ENCODE results near the gene GLRX5.

The GLRX5 gene

GRCh38 chr14:95547626-95548327 lies 12.9 kb downstream of the GLRX5 start:
- TF ChIP-seq CTCF (IDR thresholded peaks at IDR 0.05; ENCODE audit: borderline replicate concordance, insufficient read depth, low read depth, low read length): no peak

DNA sequence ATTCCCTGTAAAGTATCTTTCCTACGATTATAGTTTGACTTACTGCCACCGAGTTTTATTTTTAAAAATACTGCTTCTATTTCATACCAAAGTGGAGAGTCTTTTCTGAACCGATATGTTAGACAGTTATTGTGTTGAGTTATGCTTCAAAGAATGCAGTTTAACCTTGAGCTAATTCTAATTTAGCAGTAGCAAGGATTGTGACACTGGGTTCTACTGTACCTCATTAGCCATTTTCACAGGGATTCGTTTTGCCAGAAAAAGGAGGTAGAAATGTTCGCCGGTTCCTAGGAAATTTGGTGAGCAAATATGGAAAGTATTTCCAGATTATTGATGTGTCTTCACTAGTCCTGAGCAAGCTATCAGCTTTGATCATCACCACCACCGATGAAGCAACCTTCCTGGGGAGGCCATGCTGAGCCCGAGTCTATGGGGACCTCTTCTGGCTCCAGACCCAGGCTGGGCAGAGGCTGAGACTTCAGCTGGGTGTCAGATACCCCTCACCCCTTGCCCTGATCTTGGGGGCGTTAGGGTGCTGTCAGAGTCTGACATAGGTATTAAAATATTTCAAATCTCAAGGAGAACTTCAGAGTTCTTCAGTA lies 13.6 kb downstream of the GLRX5 start:
- no peak for TF ChIP-seq CTCF (IDR thresholded peaks at IDR 0.05; ENCODE audit: borderline replicate concordance, insufficient read depth, low read depth, low read length)
- no peak overlapping the region for H3K4me3 ChIP-seq (ENCODE audit: low read depth, low read length)

More at GRCh38 chr14:95547626-95548327, 12.9 kb downstream of the GLRX5 start:
- no peak overlapping the region for H3K4me3 ChIP-seq (ENCODE audit: low read depth, low read length)

- H3K4me3 ChIP-seq (ENCODE audit: low read depth, low read length): no peak overlapping the region
- TF ChIP-seq CTCF (IDR thresholded peaks at IDR 0.05; ENCODE audit: borderline replicate concordance, insufficient read depth, low read depth, low read length): no peak
Observed at GRCh38 chr14:95549656-95550585, 15.1 kb downstream of the GLRX5 start.

DNA sequence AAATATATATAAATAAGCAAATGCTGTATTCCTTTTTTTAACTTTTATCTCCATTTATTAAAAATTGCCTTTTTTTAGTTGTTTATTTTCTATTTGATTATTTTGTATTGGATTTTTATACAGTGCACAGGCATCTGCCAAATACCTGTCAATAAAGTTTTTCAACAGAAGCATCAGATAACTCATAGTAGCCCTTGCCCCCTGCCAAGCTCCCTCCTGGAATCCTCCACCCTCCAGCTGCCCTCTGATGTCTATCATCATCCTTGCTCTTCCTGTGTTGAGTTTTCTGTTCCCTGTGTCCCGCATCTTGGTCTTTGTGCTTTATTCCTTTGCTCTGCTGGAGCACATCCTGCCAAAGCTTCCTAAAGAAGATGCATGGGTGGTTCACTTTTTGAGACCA lies 16.6 kb downstream of the GLRX5 start:
- TF ChIP-seq CTCF (IDR thresholded peaks at IDR 0.05; ENCODE audit: borderline replicate concordance, insufficient read depth, low read depth, low read length): no peak
- no peak overlapping the region for H3K4me3 ChIP-seq (ENCODE audit: low read depth, low read length)

- no peak for TF ChIP-seq CTCF (IDR thresholded peaks at IDR 0.05; ENCODE audit: borderline replicate concordance, insufficient read depth, low read depth, low read length)
- H3K4me3 ChIP-seq (ENCODE audit: low read depth, low read length): no peak overlapping the region
Observed at GRCh38 chr14:95553141-95553540, 18.3 kb downstream of the GLRX5 start.

GRCh38 chr14:95555053-95555452 lies 20.2 kb downstream of the GLRX5 start:
- no peak for TF ChIP-seq CTCF (IDR thresholded peaks at IDR 0.05; ENCODE audit: borderline replicate concordance, insufficient read depth, low read depth, low read length)
- H3K4me3 ChIP-seq (ENCODE audit: low read depth, low read length): no peak overlapping the region
